Measurements from ENCODE around the gene UBE2G1.
"Not testable (repeated sequence)": the region's sequence is repeated elsewhere in the genome, so short reads cannot be mapped to it uniquely, and the experiment has no call there.

Gene UBE2G1

DNA sequence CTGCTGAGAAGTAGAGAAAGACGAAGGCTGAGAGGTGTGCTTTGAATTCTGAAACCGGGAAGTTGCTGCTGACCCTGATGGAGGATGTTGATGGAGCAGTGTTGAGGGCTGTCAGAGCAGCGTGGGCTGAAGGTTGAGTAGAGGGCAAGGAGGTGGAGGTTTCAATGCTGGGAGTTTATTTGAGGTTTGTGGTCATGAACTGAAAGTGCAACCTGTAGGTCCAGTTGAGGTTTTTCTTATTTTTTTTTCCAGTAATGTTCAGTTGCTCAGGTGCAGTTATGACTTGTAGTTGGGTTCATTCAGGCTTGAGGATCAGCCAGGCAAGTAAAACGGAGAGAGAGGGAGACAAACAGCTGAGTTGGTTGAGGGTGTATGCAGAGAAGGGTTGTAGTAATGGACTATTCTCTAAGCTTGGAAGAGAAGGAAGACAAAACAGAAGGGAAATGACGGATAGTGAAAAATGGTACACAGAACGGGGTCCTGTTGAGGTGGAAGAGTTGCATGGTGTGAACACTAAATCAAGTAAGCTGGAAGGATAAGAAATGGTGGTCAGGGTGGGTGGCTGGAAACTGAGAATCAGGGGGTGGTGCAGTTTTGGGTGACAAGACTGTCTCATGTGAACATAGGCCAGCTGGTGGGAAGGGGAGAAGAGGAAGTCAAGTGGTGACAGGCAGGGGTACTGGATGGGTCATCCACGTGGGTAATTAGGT, 8.7 kb upstream of the UBE2G1 start:
- TF ChIP-seq, protein P1, sequence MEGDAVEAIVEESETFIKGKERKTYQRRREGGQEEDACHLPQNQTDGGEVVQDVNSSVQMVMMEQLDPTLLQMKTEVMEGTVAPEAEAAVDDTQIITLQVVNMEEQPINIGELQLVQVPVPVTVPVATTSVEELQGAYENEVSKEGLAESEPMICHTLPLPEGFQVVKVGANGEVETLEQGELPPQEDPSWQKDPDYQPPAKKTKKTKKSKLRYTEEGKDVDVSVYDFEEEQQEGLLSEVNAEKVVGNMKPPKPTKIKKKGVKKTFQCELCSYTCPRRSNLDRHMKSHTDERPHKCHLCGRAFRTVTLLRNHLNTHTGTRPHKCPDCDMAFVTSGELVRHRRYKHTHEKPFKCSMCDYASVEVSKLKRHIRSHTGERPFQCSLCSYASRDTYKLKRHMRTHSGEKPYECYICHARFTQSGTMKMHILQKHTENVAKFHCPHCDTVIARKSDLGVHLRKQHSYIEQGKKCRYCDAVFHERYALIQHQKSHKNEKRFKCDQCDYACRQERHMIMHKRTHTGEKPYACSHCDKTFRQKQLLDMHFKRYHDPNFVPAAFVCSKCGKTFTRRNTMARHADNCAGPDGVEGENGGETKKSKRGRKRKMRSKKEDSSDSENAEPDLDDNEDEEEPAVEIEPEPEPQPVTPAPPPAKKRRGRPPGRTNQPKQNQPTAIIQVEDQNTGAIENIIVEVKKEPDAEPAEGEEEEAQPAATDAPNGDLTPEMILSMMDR (IDR thresholded peaks at IDR 0.05; ENCODE audit: insufficient read depth, low read depth, low read length, missing control alignments): no peak
- peak; percentile 97 for DNase-seq (ENCODE audit: low read depth)
- peak overlapping the region; percentile 26 for H3K4me3 ChIP-seq (ENCODE audit: low read depth, low read length)

DNA sequence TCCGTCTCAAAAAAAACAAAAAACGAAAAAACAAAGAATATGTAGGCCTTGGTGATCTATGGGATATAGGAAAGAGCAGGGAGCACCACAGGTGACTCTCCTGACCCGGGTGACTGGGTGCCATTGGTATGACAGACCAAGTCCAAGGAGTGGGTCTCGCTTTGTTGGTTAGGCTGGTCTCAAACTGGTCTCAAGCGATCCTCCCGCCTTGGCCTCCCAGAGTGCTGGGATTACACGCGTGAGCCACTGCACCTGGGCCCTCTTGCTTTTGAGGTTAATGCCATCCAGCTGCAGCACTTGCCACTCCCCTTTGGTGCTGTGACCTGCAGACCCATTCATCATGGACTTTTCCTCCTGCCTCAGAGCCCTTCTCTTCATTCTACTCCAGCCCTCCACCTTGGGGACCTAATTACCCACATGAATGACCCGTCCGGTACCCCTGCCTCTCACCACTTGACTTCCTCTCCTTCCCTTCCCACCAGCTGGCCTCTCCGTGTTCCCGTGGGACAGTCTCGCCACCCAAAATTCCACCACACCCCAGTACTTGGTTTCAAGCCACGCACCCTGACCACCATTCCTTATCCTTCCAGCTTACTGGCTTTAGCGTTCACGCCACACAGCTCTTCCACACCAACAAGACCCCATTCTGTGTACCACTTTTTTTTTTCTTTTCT, 3.2 kb upstream of the UBE2G1 start:
- TF ChIP-seq, protein P1 (IDR thresholded peaks at IDR 0.05; ENCODE audit: insufficient read depth, low read depth, low read length, missing control alignments): no peak
- no peak overlapping the region for H3K4me3 ChIP-seq (ENCODE audit: low read depth, low read length)
- no peak for DNase-seq (ENCODE audit: low read depth)

DNA sequence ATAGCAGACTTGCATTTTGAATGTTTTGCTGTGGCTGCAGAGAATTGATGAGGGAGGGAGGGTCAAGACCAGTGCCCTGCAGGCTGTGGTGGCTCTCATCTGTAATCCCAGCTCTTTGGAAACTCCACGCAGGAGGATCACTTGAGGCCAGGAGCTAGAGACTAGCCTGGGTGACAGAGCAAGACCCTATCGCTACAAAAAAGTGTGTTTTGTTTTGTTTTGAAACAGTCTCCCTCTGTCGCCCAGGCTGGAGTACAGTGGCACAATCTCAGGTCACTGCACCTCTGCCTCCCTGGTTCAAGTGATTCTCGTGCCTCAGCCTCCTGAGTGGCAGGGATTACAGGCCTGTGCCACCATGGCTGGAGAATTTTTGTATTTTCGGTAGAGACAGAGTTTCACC, 1.9 kb upstream of the UBE2G1 start:
- TF ChIP-seq, protein P1 (IDR thresholded peaks at IDR 0.05; ENCODE audit: insufficient read depth, low read depth, low read length, missing control alignments): no peak
- no peak overlapping the region for H3K4me3 ChIP-seq (ENCODE audit: low read depth, low read length)
- DNase-seq (ENCODE audit: low read depth): no peak

DNA sequence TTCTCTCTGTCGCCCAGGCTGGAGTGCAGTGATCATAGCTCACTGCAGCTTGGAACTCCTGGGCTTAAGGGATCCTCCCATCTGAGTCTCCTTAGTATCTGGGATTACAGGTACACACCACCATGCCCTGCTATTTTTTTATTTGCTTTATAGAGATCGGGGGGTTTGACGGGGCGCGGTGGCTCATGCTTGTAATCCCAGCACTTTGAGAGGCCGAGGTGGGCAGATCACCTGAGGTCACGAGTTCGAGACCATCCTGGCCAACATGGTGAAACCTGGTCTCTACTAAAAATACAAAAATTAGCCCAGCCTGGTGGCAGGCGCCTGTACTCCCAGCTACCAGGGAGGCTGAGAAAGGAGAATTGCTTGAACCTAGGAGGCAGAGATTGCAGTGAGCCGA, 702 bp upstream of the UBE2G1 start:
- H3K4me3 ChIP-seq (ENCODE audit: low read depth, low read length): peak overlapping the region; percentile 36
- not testable (repeated sequence) for DNase-seq (ENCODE audit: low read depth)

DNA sequence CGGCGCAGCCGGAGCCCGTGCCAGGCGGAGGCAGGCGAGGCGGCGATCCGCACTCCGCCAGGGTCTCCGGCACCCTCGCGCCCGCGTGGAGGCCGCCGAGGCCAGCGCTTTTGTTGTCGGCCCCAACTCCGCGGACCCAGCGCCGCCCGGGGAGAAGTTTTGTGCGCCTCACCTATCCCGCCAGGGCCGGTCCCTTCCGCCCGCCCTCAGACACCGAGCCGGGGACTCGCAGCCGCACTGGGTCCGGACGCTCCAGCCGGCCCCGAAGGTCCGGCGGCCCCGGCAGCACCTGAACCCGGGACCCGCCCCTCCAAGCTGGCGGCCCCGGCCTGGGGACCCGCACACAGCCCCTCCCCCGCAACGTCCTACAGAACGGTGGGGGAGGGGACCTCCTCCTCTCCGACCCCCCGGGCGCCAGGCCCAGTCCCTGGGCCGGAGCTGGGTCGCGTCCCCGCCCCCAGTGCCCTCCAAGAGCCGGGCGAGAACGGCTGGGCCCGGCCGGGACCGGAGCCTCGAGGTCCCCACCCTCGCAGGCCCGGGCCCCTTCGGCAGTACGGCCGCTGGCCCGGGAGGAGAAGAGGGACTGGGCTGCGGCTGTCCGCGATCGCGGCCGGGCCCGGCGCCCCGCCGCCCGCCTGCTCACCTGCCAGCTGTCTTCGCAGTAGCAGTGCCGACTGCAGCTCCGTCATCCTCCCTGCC, 698 bp downstream of the UBE2G1 start:
- TF ChIP-seq, protein P1 (IDR thresholded peaks at IDR 0.05; ENCODE audit: insufficient read depth, low read depth, low read length, missing control alignments): no peak
- DNase-seq (ENCODE audit: low read depth): peak; percentile 51
- H3K4me3 ChIP-seq (ENCODE audit: low read depth, low read length): peak overlapping the region; percentile 79

DNA sequence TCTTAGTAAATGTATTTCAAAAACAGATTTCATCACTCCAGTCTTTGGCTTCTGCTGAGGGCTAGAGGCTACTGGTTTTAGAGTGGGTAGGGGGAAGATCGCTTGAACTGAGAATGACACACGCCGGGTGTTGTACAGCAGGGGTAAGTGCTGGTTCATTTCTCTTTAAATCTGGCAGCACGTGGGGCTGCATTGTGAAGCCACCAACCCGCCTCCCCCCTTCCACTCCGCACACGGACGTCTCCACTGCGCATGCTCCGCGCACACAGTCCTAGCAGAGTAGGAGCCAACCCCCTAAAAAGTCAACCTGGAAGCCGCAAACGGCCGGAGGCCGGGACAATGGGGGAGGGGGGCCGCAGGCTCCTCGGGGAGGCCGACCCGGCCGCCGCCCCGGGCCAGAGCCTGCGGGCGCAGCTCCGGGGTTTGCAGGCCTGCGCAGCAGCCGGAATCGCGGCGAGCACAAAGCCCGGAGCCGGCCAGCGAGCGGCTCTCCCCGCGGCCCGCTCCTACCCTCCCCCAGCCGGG, 1.3 kb downstream of the UBE2G1 start:
- H3K4me3 ChIP-seq (ENCODE audit: low read depth, low read length): peak overlapping the region; percentile 79
- peak; percentile 98 for DNase-seq (ENCODE audit: low read depth)
- TF ChIP-seq, protein P1 (IDR thresholded peaks at IDR 0.05; ENCODE audit: insufficient read depth, low read depth, low read length, missing control alignments): no peak

DNA sequence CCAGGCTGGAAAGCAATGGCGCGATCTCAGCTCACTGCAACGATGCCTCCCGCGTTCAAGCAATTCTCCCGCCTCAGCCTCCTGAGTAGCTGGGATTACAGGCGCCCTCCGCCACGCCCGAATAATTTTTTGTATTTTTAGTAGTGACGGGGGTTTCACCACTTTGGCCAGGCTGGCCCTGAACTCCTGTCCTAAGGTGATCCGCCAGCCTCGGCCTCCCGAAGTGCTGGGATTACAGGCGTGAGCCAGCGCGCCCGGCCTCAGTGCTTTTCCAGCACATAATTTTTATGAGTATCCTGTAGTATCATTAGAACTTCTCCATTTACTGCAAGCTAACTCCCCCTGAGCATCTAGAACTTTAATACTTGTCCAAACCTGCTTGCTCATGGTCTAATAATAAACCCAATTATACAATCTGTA, 1.8 kb downstream of the UBE2G1 start:
- no peak for DNase-seq (ENCODE audit: low read depth)
- TF ChIP-seq, protein P1 (IDR thresholded peaks at IDR 0.05; ENCODE audit: insufficient read depth, low read depth, low read length, missing control alignments): no peak
- peak overlapping the region; percentile 79 for H3K4me3 ChIP-seq (ENCODE audit: low read depth, low read length)

Measured in GM12865 (cell line).